Coronary artery (tissue), 2 donors: ENCODE results near the gene ZFP36.

Experiments
- DNase-seq: peaks from one replicate; pipeline ENCODE4 v3.0.0-alpha.2; 2017; ENCODE audit warnings: low spot score
- H3K27ac ChIP-seq, 2 donors: fragments of 200-600 bp; sonication (generic); one replicate each; pipeline ENCODE4 v1.5.1; 2016 to 2019
- H3K4me3 ChIP-seq: fragments of 200-600 bp; sonication (generic); 2 replicates; pipeline ENCODE4 v1.5.1; 2016; ENCODE audit warnings: mild to moderate bottlenecking, moderate library complexity
- TF ChIP-seq, protein P1 (sequence below): fragments of 200-600 bp; sonication (generic); IDR thresholded peaks from one replicate; pipeline ENCODE4 v1.5.1; 2019; ENCODE audit warnings: antibody characterized with exemption

Gene ZFP36, protein sequence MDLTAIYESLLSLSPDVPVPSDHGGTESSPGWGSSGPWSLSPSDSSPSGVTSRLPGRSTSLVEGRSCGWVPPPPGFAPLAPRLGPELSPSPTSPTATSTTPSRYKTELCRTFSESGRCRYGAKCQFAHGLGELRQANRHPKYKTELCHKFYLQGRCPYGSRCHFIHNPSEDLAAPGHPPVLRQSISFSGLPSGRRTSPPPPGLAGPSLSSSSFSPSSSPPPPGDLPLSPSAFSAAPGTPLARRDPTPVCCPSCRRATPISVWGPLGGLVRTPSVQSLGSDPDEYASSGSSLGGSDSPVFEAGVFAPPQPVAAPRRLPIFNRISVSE

DNA sequence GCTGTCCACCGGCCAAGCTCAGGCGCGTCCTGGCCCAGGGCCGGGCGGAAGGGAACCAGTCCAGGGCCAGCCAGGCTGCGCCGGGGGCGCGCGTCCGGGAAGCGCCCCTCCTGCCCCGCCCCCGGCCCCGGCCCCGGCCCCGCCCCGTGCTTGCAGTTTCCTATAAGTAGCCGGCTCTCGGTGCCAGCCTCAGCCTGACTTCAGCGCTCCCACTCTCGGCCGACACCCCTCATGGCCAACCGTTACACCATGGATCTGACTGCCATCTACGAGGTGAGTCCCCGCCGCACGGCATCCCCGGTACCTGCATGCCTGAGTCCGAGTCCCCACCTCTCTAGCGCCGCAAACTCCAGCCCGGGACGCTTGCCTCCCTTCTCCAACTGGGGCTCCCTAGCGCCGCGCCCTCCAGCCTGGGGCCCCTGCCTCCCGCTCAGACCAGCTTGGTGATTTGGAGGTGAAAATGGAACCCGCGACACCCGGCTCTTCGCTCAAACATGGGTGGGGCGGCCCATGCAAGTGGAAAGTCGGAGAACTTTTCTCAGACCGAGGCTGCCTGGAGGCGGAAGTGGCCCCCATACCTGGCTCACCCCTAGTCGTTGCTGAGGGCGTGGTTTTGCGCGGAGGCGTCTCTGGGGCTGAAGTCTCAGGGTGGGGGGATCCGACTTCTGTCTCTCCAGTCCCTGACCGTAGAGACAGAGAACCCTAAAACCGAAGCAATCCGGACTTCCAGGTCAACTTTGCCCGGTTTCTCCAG is at the start of gene ZFP36:
TSS of gene ZFP36 (plus strand) at position 192 of the 754 bp plus-strand sequence. CDS start at position 250, 58 bp downstream.
- peak within 1 kb of the TSS; percentile 97 for H3K4me3 ChIP-seq
- TF ChIP-seq, protein P1, sequence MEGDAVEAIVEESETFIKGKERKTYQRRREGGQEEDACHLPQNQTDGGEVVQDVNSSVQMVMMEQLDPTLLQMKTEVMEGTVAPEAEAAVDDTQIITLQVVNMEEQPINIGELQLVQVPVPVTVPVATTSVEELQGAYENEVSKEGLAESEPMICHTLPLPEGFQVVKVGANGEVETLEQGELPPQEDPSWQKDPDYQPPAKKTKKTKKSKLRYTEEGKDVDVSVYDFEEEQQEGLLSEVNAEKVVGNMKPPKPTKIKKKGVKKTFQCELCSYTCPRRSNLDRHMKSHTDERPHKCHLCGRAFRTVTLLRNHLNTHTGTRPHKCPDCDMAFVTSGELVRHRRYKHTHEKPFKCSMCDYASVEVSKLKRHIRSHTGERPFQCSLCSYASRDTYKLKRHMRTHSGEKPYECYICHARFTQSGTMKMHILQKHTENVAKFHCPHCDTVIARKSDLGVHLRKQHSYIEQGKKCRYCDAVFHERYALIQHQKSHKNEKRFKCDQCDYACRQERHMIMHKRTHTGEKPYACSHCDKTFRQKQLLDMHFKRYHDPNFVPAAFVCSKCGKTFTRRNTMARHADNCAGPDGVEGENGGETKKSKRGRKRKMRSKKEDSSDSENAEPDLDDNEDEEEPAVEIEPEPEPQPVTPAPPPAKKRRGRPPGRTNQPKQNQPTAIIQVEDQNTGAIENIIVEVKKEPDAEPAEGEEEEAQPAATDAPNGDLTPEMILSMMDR = no peak
- peak within 1 kb of the TSS; percentile 99 to 100 for H3K27ac ChIP-seq
- DNase-seq = peak; percentile 98

DNA sequence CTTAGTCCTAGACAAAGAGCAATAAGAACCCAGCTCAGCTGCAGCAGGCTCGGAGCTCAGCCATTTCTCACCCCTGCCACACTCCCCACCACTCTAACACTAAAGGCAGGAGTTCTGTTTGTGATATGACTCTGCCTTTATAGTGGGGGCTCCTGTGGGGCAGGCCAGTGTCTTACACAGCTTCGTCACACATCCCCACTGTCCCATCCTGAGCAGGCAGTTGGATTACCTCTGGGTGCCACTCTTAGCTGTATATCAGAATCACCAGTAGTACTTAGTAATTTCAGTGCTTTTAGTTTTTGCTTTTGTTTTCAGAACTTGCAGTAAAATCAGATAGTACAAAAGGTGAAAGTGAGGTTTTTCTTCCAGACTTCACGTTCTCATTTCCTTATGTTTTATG is 47.6 kb upstream of the ZFP36 start:
- TF ChIP-seq, protein P1 = no peak
- no peak overlapping the region for H3K27ac ChIP-seq
- H3K4me3 ChIP-seq = no peak overlapping the region
- DNase-seq = no peak

DNA sequence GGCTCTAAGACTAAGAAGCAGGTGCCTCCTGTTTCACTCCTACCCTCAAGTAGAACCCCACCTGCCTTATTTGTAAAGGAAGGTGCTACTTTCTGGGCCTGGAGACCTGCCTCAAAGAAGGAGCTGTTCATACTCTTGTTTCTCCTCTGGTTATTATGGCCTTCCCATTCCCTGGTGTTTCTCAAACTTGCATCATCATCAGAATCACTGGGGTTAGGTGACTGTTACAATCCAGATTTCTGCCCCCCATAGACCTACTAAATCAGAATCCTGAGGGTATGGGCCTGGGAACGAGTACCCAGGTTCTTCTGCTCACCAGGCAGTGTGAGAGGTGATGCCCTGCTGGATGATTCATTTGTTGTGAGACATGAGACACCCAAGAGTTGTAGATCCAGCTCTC is 46.0 kb upstream of the ZFP36 start:
- H3K27ac ChIP-seq = peak overlapping the region in 1 of 2 donors; percentile 86
- no peak for DNase-seq
- TF ChIP-seq, protein P1 = no peak

DNA sequence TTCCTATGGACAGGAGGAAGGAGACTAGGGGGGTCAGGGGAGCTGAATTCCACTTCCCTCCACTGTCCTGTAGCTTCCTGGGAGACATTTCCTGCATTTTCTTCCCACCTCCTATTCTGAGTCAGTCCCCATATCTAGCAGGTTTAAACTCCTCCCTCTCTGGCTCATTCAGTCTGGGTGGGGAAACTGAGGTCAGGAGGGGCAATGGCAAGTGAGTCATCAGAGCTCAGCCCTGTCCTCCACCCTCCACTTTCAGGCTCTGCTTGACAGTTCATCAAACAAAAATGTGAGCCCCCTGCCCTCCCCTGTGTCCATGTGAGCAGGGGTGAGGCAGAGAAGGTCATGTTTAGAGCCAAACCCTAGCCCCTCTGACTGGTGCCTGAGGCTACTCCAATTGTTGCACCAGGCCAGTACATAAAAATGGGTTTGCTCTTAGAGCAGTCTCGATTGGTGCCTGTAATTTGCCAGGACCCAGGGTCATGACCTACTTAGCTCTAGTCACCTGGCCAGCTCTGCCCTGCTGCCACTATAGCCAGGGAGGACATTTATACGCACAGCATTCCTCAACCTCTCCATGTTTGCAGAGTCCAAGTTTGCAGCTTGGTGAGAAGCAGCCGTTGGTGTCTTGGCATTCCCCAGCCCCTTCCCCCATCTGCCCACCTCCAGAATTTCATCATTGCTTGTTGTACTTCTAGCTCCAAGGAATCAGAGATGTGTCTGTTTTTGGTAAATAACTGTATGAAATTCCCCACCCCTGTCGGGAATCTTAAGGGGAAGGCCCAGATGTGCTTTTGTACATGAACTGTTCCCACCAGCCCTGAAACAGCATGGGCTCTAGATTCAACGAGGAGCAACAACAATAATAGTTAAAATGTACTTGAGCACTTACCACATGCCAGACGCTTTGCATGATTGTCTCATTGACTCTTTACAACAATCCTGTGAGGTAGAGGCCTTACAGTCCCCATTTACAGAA is 43.7 kb upstream of the ZFP36 start:
- TF ChIP-seq, protein P1 = no peak
- Histone ChIP-seq H3K4me3 (no peak overlapping the region), H3K27ac (peak overlapping the region in 1 of 2 donors; percentile 86)
- DNase-seq = no peak

More for the DNA sequence above, 46.0 kb upstream of the ZFP36 start:
- no peak overlapping the region for H3K4me3 ChIP-seq

DNA sequence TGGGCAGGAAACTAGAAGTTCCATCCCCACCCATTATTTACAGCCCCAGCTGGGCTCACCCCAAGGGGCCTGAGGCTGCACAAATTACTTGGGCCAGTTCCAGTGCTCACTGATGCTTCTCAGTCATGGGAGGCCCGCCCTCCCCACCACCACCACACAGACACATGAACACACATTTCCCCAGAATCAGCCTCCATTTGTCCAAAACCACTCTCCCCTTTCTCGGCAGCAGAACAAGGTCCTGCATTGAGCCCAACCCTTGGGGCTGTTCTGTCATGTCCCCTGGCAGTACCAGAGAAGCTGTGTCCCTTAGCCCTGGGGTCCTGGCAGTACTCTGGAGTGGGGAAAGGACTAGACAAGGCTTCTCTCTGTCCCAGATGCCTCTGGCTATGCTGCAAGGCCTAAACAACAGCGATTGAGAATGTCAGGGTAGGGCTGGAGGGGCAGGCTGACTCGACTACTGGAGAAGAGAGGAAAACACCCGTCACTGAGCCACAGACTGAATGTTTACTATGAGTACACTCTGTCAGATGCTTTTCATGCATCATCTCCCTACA is 42.7 kb upstream of the ZFP36 start:
- Histone ChIP-seq H3K4me3 (no peak overlapping the region), H3K27ac (peak overlapping the region in 1 of 2 donors; percentile 86)
- TF ChIP-seq, protein P1 = no peak
- DNase-seq = no peak

DNA sequence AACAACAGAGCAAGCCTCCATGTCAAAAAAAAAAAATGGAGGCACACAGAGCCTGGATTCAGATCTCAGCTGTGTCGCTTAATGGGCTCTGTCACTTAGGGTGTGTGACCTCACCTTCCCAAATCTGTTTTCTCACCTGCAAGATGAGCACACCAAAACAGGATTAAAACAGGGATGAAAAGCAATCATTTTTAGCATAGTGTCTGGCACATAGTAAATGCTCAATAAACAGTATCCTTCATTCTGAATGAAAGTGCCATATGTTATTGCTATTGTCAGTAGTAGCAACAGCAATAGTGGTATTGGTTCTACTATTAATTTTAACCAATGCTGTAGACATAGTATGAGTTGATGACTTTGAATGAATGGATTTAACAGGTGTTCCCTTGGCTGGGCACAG is 41.1 kb upstream of the ZFP36 start:
- no peak for DNase-seq
- Histone ChIP-seq H3K4me3 (no peak overlapping the region), H3K27ac (peak overlapping the region in 1 of 2 donors; percentile 5)
- TF ChIP-seq, protein P1 = no peak
